Measurements from ENCODE around the gene DENND5A.

Gene DENND5A

GRCh38 chr11:9265211-9266131 is at the start of gene DENND5A:
Gene DENND5A (minus strand): TSS chr11:9265350. CDS start chr11:9265069, 281 bp downstream.
- no peak for DNase-seq

- DNase-seq: peak; percentile 92
Observed at GRCh38 chr11:9314291-9315077, 49.3 kb upstream of the DENND5A start, which contains the start of gene TMEM41B. Gene TMEM41B (minus strand): TSS chr11:9314593. CDS start chr11:9314441, 152 bp downstream.

GRCh38 chr11:9313648-9314290 is 48.6 kb upstream of the DENND5A start:
- DNase-seq: no peak

- DNase-seq: no peak
Observed at GRCh38 chr11:9310485-9311090, 45.4 kb upstream of the DENND5A start.

- no peak for DNase-seq
Observed at GRCh38 chr11:9304178-9304577, 39.0 kb upstream of the DENND5A start.

- DNase-seq: no peak
Observed at GRCh38 chr11:9302448-9302847, 37.3 kb upstream of the DENND5A start.

- DNase-seq: no peak
Observed at GRCh38 chr11:9301720-9302119, 36.6 kb upstream of the DENND5A start.

GRCh38 chr11:9293646-9294045 is 28.5 kb upstream of the DENND5A start:
- no peak for DNase-seq

- no peak for DNase-seq
Observed at GRCh38 chr11:9285850-9286587, 20.9 kb upstream of the DENND5A start.

- peak; percentile 20 for DNase-seq
Observed at GRCh38 chr11:9280655-9281301, 15.6 kb upstream of the DENND5A start.

GRCh38 chr11:9277176-9277575 is 12.0 kb upstream of the DENND5A start:
- no peak for DNase-seq

GRCh38 chr11:9276571-9276970 is 11.4 kb upstream of the DENND5A start:
- DNase-seq: peak; percentile 14

GRCh38 chr11:9274499-9275258 is 9.5 kb upstream of the DENND5A start:
- DNase-seq: no peak

- DNase-seq: no peak
Observed at GRCh38 chr11:9273376-9274336, 8.5 kb upstream of the DENND5A start.

GRCh38 chr11:9269492-9270013 is 4.4 kb upstream of the DENND5A start:
- DNase-seq: no peak

- DNase-seq: no peak
Observed at GRCh38 chr11:9267680-9268079, 2.5 kb upstream of the DENND5A start.

- DNase-seq: no peak
Observed at GRCh38 chr11:9266926-9267325, 1.8 kb upstream of the DENND5A start.

GRCh38 chr11:9266132-9266736 is 1.1 kb upstream of the DENND5A start:
- DNase-seq: no peak
